Activated naive CD4-positive, alpha-beta T cell treated with anti-CD3 and anti-CD28 coated beads for 36 hours (primary cell): ENCODE results near the gene ZDHHC11B. TPM values are rescaled to one million over a fixed set of nuclear protein-coding genes. Genes with fewer than 3 reads are reported as not detected.

Experiments used
- CTCF ChIA-PET: fragments of 350-600 bp; sonication (Branson Sonifier 250); formaldehyde crosslinking; loops from one replicate; lab custom pipeline; 2021; ENCODE audit warnings: antibody characterized with exemption; lab: Charles Lee
- DNase-seq: peaks from one replicate; pipeline ENCODE4 v3.0.0-alpha.2; 2020
- H3K27ac Mint-ChIP-seq: one replicate; pipeline ENCODE4 v1.8.0; 2021; ENCODE audit warnings: mild to moderate bottlenecking, mixed read lengths
- H3K27me3 Mint-ChIP-seq: one replicate; pipeline ENCODE4 v1.8.0; 2021; ENCODE audit warnings: low read depth, mixed read lengths
- H3K36me3 Mint-ChIP-seq: one replicate; pipeline ENCODE4 v1.8.0; 2021; ENCODE audit warnings: low read depth, mixed read lengths
- H3K4me1 Mint-ChIP-seq: one replicate; pipeline ENCODE4 v1.8.0; 2021; ENCODE audit warnings: low read depth, mixed read lengths
- H3K4me3 Mint-ChIP-seq: one replicate; pipeline ENCODE4 v1.8.0; 2021; ENCODE audit warnings: mild to moderate bottlenecking, moderate library complexity, mixed read lengths
- H3K9me3 Mint-ChIP-seq: one replicate; pipeline ENCODE4 v1.8.0; 2021; ENCODE audit warnings: mixed read lengths
- intact Hi-C: fragments of 100-400 bp; cut with micrococcal nuclease; formaldehyde crosslinking; loops from one replicate; pipeline ENCODE4 v1.15.1; 2023
- total RNA-seq, 2 experiments: library from RNA; stranded (reverse); gene quantifications; one replicate each; pipeline ENCODE4 v1.2.3, GENCODE V29; 2021

Gene ZDHHC11B
- total RNA-seq, 2 experiments from 2014 or later = not detected

GRCh38 chr5:761854-762710 lies 22.4 kb downstream of the ZDHHC11B start:
- no peak for DNase-seq
- intact Hi-C loops = no loop called here
- H3K4me3 Mint-ChIP-seq = no peak overlapping the region
- CTCF ChIA-PET = no interaction called here
- no peaks in the 10 kb centered on the region for H3K27me3 Mint-ChIP-seq
- H3K36me3 Mint-ChIP-seq = no peaks in the 10 kb centered on the region
- no peak overlapping the region for H3K27ac Mint-ChIP-seq
- H3K9me3 Mint-ChIP-seq = no peaks in the 10 kb centered on the region
- peaks cover 11% of the 10 kb centered on the region for H3K4me1 Mint-ChIP-seq

DNA sequence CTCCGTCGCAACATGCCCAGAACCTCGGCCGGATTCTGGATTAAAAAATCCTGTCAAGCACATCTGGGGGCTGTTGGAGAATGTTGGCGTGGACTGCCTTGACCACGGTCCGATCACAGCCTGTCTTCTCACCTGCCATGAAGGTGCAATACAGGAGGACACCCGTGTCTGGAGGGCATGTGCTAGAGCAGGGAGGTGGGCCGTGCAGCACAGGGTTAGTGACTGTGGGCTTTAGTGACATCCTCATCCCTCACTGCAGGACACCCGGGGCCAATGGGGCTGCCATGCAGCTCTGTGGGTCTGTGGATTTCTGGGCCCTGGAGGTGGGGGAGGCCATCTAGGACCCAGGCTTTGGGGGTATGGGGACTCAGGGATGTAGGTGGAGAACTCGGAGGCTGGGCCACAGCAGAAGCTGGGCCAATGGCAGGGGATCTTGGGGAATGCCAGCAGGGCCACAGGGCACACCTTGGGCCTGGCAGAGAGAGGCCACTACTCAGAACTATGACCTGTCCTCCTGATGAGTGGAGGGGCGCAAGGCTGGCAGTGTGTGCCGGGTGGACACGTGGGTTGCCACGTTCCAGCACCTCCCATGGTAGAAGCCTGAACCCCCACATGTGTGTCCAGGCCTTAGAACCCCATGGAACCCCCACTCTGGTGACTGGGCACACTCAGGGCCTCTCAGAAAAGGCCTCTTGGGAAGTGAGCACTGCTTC lies 23.3 kb downstream of the ZDHHC11B start:
- no peak overlapping the region for H3K4me3 Mint-ChIP-seq
- DNase-seq = no peak
- H3K27me3 Mint-ChIP-seq = no peaks in the 10 kb centered on the region
- H3K4me1 Mint-ChIP-seq = peaks cover 11% of the 10 kb centered on the region
- H3K9me3 Mint-ChIP-seq = no peaks in the 10 kb centered on the region
- intact Hi-C loops = no loop called here
- CTCF ChIA-PET = interaction anchor here (0.6 kb wide), 1 partner anchor 533 kb away, joined by 3 read pairs; no protein-coding TSS in a partner anchor
- H3K27ac Mint-ChIP-seq = no peak overlapping the region
- H3K36me3 Mint-ChIP-seq = no peaks in the 10 kb centered on the region

DNA sequence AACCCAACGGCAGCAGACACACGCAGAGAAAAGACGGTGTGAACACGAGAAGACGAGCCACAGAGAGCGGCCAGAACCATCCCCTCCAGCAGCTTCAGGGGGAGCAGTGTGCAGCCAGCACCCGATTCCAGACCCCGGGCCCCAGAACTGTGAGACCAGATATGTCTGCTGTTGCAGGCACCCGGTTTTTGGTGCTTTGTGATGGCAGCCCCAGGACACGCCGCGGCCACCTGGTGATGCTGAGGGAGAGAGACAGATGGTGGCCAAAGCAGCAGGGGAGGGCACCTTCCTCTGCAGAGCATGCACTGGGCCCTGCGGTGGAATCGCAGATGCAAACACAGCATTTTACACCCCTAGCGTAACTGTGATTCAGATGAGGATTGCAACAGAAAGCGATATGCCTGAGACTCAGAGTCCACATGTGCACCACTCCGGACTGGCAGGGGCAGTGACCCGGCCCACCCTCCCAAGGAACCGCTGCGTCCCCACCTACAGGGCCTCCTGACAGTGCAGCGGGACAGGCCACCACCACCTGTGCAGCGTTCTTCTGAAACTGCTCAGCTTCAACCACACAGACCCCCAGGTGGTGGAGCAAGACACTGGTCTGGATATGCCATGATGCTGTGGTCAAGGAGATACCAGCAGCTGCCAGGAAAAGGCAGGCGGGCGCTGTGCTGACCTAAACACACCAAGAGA lies 24.0 kb downstream of the ZDHHC11B start:
- Mint-ChIP-seq H3K9me3 (no peaks in the 10 kb centered on the region), H3K4me1 (peaks cover 11% of the 10 kb centered on the region), H3K27me3 (no peaks in the 10 kb centered on the region), H3K27ac (no peak overlapping the region), H3K4me3 (no peak overlapping the region), H3K36me3 (no peaks in the 10 kb centered on the region)
- intact Hi-C loops = no loop called here
- no peak for DNase-seq
- CTCF ChIA-PET = interaction anchor here (0.6 kb wide), 1 partner anchor 533 kb away, joined by 3 read pairs; no protein-coding TSS in a partner anchor

GRCh38 chr5:759781-760362 lies 24.7 kb downstream of the ZDHHC11B start:
- Mint-ChIP-seq H3K9me3 (no peaks in the 10 kb centered on the region), H3K4me3 (no peak overlapping the region), H3K36me3 (no peaks in the 10 kb centered on the region), H3K27ac (no peak overlapping the region), H3K4me1 (peaks cover 11% of the 10 kb centered on the region), H3K27me3 (no peaks in the 10 kb centered on the region)
- intact Hi-C loops = no loop called here
- CTCF ChIA-PET = no interaction called here
- no peak for DNase-seq

- no peaks in the 10 kb centered on the region for H3K9me3 Mint-ChIP-seq
- H3K27me3 Mint-ChIP-seq = no peaks in the 10 kb centered on the region
- CTCF ChIA-PET = interaction anchor here (1.2 kb wide), 1 partner anchor 88 kb away, joined by 3 read pairs; no protein-coding TSS in a partner anchor
- H3K4me1 Mint-ChIP-seq = peaks cover 13% of the 10 kb centered on the region
- no peak overlapping the region for H3K27ac Mint-ChIP-seq
- no peak for DNase-seq
- intact Hi-C loops = no loop called here
- no peak overlapping the region for H3K4me3 Mint-ChIP-seq
- no peaks in the 10 kb centered on the region for H3K36me3 Mint-ChIP-seq
Measured at GRCh38 chr5:759111-759751, 25.3 kb downstream of the ZDHHC11B start.

- intact Hi-C loops = no loop called here
- Mint-ChIP-seq H3K4me1 (peaks cover 13% of the 10 kb centered on the region), H3K36me3 (no peaks in the 10 kb centered on the region), H3K9me3 (no peaks in the 10 kb centered on the region), H3K27me3 (no peaks in the 10 kb centered on the region), H3K27ac (no peak overlapping the region), H3K4me3 (no peak overlapping the region)
- DNase-seq = no peak
- CTCF ChIA-PET = interaction anchor here (1.2 kb wide), 1 partner anchor 87 kb away, joined by 3 read pairs; no protein-coding TSS in a partner anchor
Measured at GRCh38 chr5:758698-759053, 25.9 kb downstream of the ZDHHC11B start.

DNA sequence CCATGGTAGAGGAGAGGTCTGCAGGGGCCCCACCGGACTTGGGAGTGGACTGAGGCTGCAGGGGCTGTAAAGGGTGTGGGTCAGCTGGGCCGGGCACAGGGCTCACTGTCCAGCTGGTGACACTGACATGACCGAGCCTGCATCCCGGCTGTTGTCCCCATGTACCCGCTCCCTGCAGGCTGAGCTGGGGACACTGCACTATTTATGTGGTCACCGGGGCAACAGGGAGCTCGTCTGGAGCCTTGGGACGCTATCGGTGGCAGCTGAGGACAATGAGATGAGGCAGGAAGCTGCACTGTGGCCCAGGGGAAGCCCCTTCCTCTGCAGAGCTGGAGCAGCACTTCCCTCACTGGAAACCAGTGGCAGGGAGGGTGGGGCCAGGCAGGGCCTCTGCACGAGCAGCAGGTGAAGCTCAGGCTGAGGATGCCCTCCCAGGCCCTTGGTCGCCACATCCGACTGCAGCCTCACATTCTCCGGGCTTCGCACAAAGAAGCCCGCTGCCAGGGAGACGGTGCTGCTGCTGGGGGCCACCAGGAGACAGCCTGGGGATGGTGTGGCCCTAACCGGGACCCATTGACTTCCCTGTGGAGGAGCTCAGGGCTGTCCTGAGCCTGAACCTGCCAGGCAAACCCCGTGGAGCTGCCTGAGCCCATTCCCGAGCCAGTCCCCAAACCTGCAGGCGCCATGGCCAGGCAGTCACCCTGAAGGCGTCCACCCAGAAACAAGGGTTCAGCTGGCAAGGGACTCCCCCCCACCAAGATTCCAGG lies 26.4 kb downstream of the ZDHHC11B start:
- Mint-ChIP-seq H3K4me3 (no peak overlapping the region), H3K27ac (no peak overlapping the region), H3K36me3 (no peaks in the 10 kb centered on the region), H3K4me1 (peaks cover 13% of the 10 kb centered on the region), H3K27me3 (no peaks in the 10 kb centered on the region), H3K9me3 (no peaks in the 10 kb centered on the region)
- DNase-seq = peak; percentile 62
- CTCF ChIA-PET = interaction anchor here (0.6 to 1.2 kb wide), 3 partner anchors 17 to 166 kb away, joined by 3 to 4 read pairs (median 3); no protein-coding TSS in a partner anchor
- intact Hi-C loops = loop anchor here (2.0 kb wide), 1 partner anchor 89 kb away; no protein-coding TSS in a partner anchor

GRCh38 chr5:757346-757930 lies 27.1 kb downstream of the ZDHHC11B start:
- Mint-ChIP-seq H3K36me3 (no peaks in the 10 kb centered on the region), H3K4me1 (peaks cover 13% of the 10 kb centered on the region), H3K27ac (no peak overlapping the region), H3K9me3 (no peaks in the 10 kb centered on the region), H3K27me3 (no peaks in the 10 kb centered on the region), H3K4me3 (no peak overlapping the region)
- DNase-seq = no peak
- CTCF ChIA-PET = interaction anchor here (0.6 to 1.1 kb wide), 2 partner anchors 18 to 166 kb away, joined by 3 to 4 read pairs; no protein-coding TSS in a partner anchor
- intact Hi-C loops = loop anchor here (2.0 kb wide), 1 partner anchor 89 kb away; no protein-coding TSS in a partner anchor

DNA sequence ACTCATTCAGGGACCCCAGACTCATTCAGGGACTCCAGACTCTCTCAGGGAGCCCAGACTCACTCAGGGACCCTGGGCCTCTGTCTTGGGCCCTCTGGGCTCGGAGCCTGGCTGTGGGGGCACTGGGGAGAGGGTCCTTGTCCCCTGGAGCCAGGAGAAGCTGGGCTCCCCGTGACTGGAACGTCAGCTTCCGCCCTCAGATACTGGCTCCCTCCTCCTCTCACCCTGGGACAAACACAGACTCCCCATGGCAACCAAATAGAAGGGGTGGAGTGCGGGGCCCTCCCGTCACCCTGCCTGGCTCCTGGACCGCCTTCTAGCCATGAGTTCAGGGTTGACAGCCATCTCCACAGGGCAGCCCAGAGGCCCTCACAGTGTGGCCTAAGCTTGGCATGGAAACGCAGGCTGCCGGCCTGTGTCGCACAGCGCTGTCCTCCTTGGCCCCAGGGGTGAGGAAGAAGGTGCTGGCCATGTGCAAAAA lies 27.6 kb downstream of the ZDHHC11B start:
- Mint-ChIP-seq H3K27me3 (no peaks in the 10 kb centered on the region), H3K9me3 (no peaks in the 10 kb centered on the region), H3K36me3 (no peaks in the 10 kb centered on the region), H3K4me3 (no peak overlapping the region), H3K27ac (no peak overlapping the region), H3K4me1 (peaks cover 13% of the 10 kb centered on the region)
- no peak for DNase-seq
- CTCF ChIA-PET = interaction anchor here (1.1 kb wide), 1 partner anchor 167 kb away, joined by 4 read pairs; no protein-coding TSS in a partner anchor
- intact Hi-C loops = loop anchor here (2.0 kb wide), 1 partner anchor 90 kb away; no protein-coding TSS in a partner anchor

GRCh38 chr5:756171-756570 lies 28.4 kb downstream of the ZDHHC11B start:
- DNase-seq = no peak
- intact Hi-C loops = loop anchor here (2.0 kb wide), 1 partner anchor 91 kb away; no protein-coding TSS in a partner anchor
- CTCF ChIA-PET = no interaction called here
- Mint-ChIP-seq H3K9me3 (no peaks in the 10 kb centered on the region), H3K27ac (no peak overlapping the region), H3K4me3 (no peak overlapping the region), H3K27me3 (no peaks in the 10 kb centered on the region), H3K36me3 (no peaks in the 10 kb centered on the region), H3K4me1 (peaks cover 13% of the 10 kb centered on the region)
